ENCODE measurements around the gene BCAN.

DNA sequence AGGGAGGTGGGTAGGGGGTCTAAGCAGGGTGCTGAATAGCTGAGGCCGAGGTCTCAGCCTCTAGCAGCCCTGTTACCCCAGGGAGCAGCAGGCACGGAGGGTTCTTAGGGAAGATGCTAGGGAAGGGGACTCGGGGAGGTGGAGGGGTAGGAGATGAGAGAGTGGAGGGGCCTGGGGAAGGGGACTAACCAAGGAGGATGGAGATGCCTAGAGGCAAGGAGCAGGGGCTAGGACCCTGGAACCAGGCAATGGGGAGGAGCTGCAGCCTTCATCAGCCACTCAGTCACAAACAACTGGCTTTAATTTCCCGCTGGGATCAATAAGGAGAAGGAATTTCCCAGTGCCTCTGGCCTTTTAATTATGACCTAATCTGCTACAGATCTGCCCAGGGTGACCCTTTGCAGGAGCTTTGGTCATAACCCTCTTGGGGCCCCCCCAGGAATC, 66.3 kb downstream of the BCAN start:
- TF ChIP-seq, protein P1, sequence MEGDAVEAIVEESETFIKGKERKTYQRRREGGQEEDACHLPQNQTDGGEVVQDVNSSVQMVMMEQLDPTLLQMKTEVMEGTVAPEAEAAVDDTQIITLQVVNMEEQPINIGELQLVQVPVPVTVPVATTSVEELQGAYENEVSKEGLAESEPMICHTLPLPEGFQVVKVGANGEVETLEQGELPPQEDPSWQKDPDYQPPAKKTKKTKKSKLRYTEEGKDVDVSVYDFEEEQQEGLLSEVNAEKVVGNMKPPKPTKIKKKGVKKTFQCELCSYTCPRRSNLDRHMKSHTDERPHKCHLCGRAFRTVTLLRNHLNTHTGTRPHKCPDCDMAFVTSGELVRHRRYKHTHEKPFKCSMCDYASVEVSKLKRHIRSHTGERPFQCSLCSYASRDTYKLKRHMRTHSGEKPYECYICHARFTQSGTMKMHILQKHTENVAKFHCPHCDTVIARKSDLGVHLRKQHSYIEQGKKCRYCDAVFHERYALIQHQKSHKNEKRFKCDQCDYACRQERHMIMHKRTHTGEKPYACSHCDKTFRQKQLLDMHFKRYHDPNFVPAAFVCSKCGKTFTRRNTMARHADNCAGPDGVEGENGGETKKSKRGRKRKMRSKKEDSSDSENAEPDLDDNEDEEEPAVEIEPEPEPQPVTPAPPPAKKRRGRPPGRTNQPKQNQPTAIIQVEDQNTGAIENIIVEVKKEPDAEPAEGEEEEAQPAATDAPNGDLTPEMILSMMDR (conservative IDR thresholded peaks at IDR 0.05 in 1 of 2, IDR thresholded peaks at IDR 0.05 in 1 of 2; ENCODE audit: extremely low read depth in 1 of 2, insufficient read depth in 1 of 2, low read depth in 1 of 2, low read length in 2 of 2): no peak
- no peak for TF ChIP-seq EZH2 (IDR thresholded peaks at IDR 0.05; ENCODE audit: borderline replicate concordance, low read length)
